Osteoblast (primary cell): ENCODE data around the gene CXCR6. TPM values are rescaled to one million over a fixed set of nuclear protein-coding genes. Genes with fewer than 3 reads are reported as not detected.

Experiments
- DNase-seq: peaks from one replicate; pipeline ENCODE4 v3.0.0; 2011; ENCODE audit warnings: low spot score, mixed read lengths; ENCODE audit not compliant: insufficient read length; ENCODE audit errors: missing footprints
- H2AFZ ChIP-seq: 2 replicates; pipeline ENCODE4 v1.6.0; 2011; ENCODE audit warnings: mild to moderate bottlenecking, low read length
- H3K27ac ChIP-seq: 2 replicates; pipeline ENCODE4 v1.5.1; 2011; ENCODE audit warnings: mild to moderate bottlenecking, low read depth, low read length, moderate library complexity
- H3K27me3 ChIP-seq: 2 replicates; pipeline ENCODE4 v1.6.0; 2012; ENCODE audit warnings: mild to moderate bottlenecking, control low read depth, inconsistent platforms, low read length, moderate library complexity; ENCODE audit not compliant: insufficient read depth
- H3K36me3 ChIP-seq: 2 replicates; pipeline ENCODE4 v1.5.1; 2011; ENCODE audit warnings: mild to moderate bottlenecking, low read length, control low read depth, moderate library complexity; ENCODE audit not compliant: insufficient read depth
- H3K4me1 ChIP-seq: 2 replicates; pipeline ENCODE4 v1.5.1; 2011; ENCODE audit warnings: mild to moderate bottlenecking, low read length, control low read depth, moderate library complexity; ENCODE audit not compliant: insufficient read depth
- H3K4me2 ChIP-seq: 2 replicates; pipeline ENCODE4 v1.6.0; 2011; ENCODE audit warnings: mild to moderate bottlenecking, low read length; ENCODE audit not compliant: insufficient read depth
- H3K4me3 ChIP-seq: fragments of 200-600 bp; sonication (generic); 3 replicates; pipeline ENCODE4 v1.5.1; 2012; ENCODE audit warnings: mild to moderate bottlenecking, low read length, inconsistent platforms; ENCODE audit not compliant: insufficient read depth
- H3K79me2 ChIP-seq: 2 replicates; pipeline ENCODE4 v1.6.0; 2012; ENCODE audit warnings: mild to moderate bottlenecking, low read length, control low read depth, inconsistent platforms; ENCODE audit not compliant: insufficient read depth
- H3K9me3 ChIP-seq: 2 replicates; pipeline ENCODE4 v1.5.1; 2011; ENCODE audit warnings: low read depth, low read length, control low read depth
- H4K20me1 ChIP-seq: 2 replicates; pipeline ENCODE4 v1.6.0; 2012; ENCODE audit warnings: mild to moderate bottlenecking, low read length, control low read depth; ENCODE audit not compliant: insufficient read depth
- total RNA-seq: library from RNA; depleted of rRNA; stranded (reverse); fragments of >200 nt; gene quantifications from 2 replicates; pipeline ENCODE4 v1.2.3, GENCODE V29; 2012
- TF ChIP-seq, protein P1 (sequence below): IDR thresholded peaks from 2 replicates; pipeline ENCODE4 v1.5.1; 2011; ENCODE audit warnings: mild to moderate bottlenecking, low read depth, low read length, moderate library complexity; ENCODE audit errors: extremely low read depth

CXCR6 gene
- total RNA-seq, 1 donor = not detected

- TF ChIP-seq, protein P1, sequence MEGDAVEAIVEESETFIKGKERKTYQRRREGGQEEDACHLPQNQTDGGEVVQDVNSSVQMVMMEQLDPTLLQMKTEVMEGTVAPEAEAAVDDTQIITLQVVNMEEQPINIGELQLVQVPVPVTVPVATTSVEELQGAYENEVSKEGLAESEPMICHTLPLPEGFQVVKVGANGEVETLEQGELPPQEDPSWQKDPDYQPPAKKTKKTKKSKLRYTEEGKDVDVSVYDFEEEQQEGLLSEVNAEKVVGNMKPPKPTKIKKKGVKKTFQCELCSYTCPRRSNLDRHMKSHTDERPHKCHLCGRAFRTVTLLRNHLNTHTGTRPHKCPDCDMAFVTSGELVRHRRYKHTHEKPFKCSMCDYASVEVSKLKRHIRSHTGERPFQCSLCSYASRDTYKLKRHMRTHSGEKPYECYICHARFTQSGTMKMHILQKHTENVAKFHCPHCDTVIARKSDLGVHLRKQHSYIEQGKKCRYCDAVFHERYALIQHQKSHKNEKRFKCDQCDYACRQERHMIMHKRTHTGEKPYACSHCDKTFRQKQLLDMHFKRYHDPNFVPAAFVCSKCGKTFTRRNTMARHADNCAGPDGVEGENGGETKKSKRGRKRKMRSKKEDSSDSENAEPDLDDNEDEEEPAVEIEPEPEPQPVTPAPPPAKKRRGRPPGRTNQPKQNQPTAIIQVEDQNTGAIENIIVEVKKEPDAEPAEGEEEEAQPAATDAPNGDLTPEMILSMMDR = no peak
- peak; percentile 80 for DNase-seq
- Histone ChIP-seq H3K4me1 (peaks cover 38% of the 10 kb centered on the region), H3K36me3 (peaks cover 41% of the 10 kb centered on the region), H2AFZ (no peak overlapping the region), H4K20me1 (peaks cover 15% of the 10 kb centered on the region), H3K27ac (peak overlapping the region; percentile 6), H3K9me3 (no peaks in the 10 kb centered on the region), H3K79me2 (peaks cover 9% of the 10 kb centered on the region), H3K4me2 (peak overlapping the region; percentile 16), H3K4me3 (no peak overlapping the region), H3K27me3 (no peaks in the 10 kb centered on the region)
Observed at GRCh38 chr3:45981346-45982074, 38.2 kb downstream of the CXCR6 start.

DNA sequence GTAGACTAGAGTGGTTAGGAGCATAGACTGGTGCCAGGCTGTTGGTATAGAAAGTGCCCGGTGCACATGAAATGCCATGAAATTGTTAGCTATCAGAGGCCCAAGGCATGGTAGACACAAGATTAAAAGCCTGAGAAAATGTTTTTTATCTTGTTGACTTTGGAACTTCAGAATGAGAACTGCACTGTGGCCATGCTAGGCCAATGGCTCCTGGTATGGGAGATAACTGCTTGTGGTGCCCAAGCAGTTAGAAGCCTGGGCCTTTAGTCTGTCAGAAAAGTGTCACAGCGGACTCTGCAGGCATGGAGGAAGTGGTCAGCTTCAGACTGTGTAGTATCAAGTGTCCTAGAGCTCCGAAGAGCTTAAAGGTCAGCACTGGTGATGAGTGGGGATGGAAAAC, 40.5 kb downstream of the CXCR6 start:
- Histone ChIP-seq H3K4me2 (no peak overlapping the region), H3K4me1 (peaks cover 61% of the 10 kb centered on the region), H3K36me3 (peaks cover 22% of the 10 kb centered on the region), H3K79me2 (peaks cover 26% of the 10 kb centered on the region), H3K27me3 (no peaks in the 10 kb centered on the region), H2AFZ (no peak overlapping the region), H3K9me3 (no peaks in the 10 kb centered on the region), H4K20me1 (peaks cover 15% of the 10 kb centered on the region), H3K4me3 (no peak overlapping the region), H3K27ac (no peak overlapping the region)
- DNase-seq = peak; percentile 26
- TF ChIP-seq, protein P1 = no peak

- TF ChIP-seq, protein P1 = no peak
- peaks cover 29% of the 10 kb centered on the region for H3K79me2 ChIP-seq
- no peaks in the 10 kb centered on the region for H3K27me3 ChIP-seq
- peak overlapping the region; percentile 90 for H3K27ac ChIP-seq
- H3K4me3 ChIP-seq = no peak overlapping the region
- peaks cover 69% of the 10 kb centered on the region for H3K4me1 ChIP-seq
- no peak overlapping the region for H3K4me2 ChIP-seq
- peaks cover 15% of the 10 kb centered on the region for H4K20me1 ChIP-seq
- no peaks in the 10 kb centered on the region for H3K9me3 ChIP-seq
- no peak overlapping the region for H2AFZ ChIP-seq
- peaks cover 16% of the 10 kb centered on the region for H3K36me3 ChIP-seq
- DNase-seq = peak; percentile 38
Observed at GRCh38 chr3:45984331-45985312, 41.4 kb downstream of the CXCR6 start.
